ENCODE measurements around the gene POLD3.
A peak's percentile ranks its signal among the peaks of the same experiment; 100 is the strongest.
"Not testable (repeated sequence)": the region's sequence is repeated elsewhere in the genome, so short reads cannot be mapped to it uniquely, and the experiment has no call there.

The POLD3 gene

GRCh38 chr11:74583024-74583624 is 9.3 kb upstream of the POLD3 start:
- no peak for DNase-seq

GRCh38 chr11:74590492-74590891 is 1.9 kb upstream of the POLD3 start:
- not testable (repeated sequence) for DNase-seq

GRCh38 chr11:74592063-74592440 is 330 bp upstream of the POLD3 start:
- peak; percentile 58 for DNase-seq

- no peak for DNase-seq
Measured at GRCh38 chr11:74593463-74593862, 1.1 kb downstream of the POLD3 start.

- DNase-seq: no peak
Measured at GRCh38 chr11:74602637-74603556, 10.5 kb downstream of the POLD3 start.

DNA sequence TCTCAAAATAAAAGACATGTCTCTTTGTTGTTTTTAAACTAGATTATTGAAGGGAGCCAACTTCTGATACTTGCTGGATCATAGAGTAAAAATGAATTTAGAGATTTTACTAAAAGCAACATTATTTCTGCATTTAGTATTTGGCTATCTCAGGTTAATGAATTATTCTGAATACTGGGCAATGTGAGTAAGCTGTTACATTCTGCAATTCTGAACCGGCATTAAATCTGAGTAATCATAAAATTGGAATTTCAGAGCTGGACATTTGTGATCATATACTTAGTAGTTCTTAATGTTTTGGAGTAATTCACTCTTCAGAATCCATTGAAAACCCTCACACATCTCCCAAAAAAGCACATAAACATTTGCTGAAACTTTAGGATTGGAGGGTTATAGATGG is 11.5 kb downstream of the POLD3 start:
- DNase-seq: no peak

- DNase-seq: no peak
Measured at GRCh38 chr11:74604311-74604710, 11.9 kb downstream of the POLD3 start.

GRCh38 chr11:74605403-74605802 is 13.0 kb downstream of the POLD3 start:
- no peak for DNase-seq

DNA sequence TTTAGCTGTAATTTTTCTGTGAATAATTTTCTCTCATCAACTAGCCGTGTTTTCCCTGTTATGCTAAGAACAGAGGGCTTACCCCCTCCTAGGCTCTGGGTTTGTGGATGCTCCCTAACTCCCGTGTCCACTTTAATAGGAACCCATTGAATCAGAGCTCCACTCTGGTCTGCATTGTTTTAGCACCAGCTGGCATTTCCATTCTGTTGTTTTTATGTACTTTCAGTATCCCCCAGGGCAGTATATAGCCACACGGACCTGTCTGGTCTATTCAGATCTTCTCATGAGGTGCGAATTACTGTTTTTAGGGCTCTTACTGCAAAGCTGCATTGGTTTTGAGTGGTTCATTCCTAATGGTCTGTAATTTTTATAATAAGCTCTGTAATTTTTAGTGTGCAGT is 16.0 kb downstream of the POLD3 start:
- DNase-seq: peak; percentile 4

- DNase-seq: peak; percentile 14
Measured at GRCh38 chr11:74611369-74611861, 19.0 kb downstream of the POLD3 start.

DNA sequence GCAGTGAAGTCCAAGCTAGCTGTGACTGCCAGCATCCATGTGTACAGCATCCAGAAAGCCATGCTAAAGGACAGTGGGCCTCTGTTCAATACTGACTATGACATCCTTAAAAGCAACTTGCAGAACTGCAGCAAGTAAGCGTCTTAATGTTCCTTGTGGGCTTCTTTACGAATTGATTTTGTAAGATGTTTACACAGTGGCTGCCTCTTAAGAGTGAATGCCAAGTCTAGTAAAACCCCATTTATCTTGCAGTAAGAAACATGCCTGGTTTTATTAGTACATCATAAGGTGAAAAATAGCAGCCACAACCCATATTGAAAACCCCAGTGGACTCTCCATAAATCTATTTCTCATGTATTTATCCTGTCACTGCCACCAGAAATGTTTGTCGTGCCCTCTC is 20.5 kb downstream of the POLD3 start:
- no peak for DNase-seq

DNA sequence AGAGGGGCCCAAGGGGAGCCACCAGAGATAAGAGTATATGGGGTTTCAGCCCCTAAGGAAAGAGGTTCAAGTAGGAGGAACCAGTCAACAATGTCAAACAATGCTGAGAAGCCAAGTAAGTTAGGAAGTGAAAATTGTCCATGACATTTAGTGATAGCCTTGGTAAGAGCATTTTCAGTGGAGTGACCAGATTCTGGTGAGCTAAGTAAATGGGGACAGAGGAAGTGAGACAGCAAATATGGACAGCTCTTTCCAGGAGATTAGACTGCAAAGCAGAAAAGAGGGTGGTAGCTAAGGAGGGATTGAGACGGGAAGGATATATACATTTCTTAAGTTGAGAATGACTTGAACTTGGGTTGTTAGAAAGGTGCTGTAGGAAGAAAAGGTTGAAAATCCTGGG is 22.9 kb downstream of the POLD3 start:
- no peak for DNase-seq

DNA sequence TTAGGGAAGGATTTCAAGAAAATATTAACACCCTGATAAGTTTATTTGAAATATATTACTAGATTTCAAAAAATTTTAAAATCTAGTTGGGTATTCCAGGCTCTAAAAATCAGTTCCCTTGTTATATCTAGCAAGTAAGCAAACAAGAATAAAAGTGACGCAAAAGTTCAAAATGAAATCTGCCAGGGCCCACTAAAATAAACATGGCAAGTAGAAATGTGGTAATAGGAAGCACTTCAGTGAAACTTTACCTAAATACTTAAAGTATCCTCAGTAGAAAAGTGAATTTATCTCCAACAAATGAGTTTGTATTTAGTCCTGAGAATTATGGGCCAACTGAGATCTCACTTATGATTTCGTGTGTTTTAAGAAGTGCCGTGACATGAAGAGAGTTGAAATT is 23.6 kb downstream of the POLD3 start:
- no peak for DNase-seq

- DNase-seq: no peak
Measured at GRCh38 chr11:74620531-74620930, 28.1 kb downstream of the POLD3 start.

GRCh38 chr11:74626130-74626529 is 33.7 kb downstream of the POLD3 start:
- no peak for DNase-seq

DNA sequence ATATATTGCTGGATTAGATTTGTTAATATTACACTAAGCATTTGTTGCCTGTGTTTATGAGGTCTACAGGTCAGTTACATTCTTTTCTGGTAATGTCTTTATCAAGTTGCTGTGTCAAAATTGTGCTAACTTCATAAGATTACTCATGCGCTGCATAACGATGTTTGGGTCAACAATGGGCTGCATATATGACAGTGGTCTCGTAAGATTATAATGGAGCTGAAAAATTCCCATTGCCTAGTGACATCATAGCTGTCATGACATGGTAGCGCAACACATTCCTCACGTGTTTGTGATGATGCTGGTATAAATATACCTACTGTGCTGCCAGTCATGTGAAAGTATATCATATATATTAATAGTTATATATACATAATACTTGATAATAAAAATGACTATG is 34.2 kb downstream of the POLD3 start:
- no peak for DNase-seq

DNA sequence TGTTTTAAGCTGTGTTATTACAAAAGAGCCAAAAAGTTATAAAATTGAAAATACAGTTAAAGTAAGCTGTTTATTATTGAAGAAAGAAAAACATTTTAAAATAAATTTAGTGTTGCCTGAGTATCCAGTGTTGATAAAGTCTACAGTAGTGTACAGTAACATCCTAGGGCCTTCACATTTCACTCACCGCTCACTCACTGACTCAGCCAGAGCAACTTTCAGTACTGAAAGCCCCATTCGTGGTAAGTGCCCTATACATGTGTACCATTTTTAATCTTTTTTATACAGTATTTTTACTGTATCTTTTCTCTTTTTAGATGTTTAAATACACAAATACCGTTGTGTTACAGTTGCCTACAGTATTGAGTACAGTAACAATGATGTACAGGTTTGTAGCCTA is 35.0 kb downstream of the POLD3 start:
- DNase-seq: no peak

- DNase-seq: no peak
Measured at GRCh38 chr11:74630043-74630442, 37.7 kb downstream of the POLD3 start.

- no peak for DNase-seq
Measured at GRCh38 chr11:74633406-74634393, 41.3 kb downstream of the POLD3 start.

GRCh38 chr11:74634537-74634936 is 42.2 kb downstream of the POLD3 start:
- no peak for DNase-seq

DNA sequence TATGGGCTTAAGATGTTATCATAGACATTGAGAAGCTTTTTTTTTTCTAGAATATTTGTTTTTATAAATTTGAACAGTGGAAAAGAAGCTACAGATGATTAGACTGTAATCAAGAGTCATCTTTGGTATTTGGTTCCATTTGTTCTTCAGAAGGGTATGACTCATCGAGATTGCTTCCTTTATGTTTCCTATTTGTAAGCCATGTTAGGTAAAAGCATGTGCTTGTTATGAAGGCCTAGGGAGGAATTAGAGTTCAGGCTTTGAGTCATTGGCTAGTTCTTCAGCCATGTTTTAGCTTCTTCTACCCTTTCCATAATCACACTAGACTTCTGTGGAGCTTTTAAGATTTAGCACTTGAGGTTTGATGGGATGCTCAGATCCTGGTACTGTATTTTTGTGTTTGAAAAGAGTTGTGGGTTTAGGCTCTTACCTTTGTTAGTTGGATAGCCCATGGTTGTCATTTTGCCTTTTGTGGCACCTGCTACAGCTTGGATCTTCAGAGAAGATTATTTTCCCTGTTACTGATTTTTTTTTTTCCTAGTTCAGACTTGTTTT is 44.3 kb downstream of the POLD3 start:
- no peak for DNase-seq

DNA sequence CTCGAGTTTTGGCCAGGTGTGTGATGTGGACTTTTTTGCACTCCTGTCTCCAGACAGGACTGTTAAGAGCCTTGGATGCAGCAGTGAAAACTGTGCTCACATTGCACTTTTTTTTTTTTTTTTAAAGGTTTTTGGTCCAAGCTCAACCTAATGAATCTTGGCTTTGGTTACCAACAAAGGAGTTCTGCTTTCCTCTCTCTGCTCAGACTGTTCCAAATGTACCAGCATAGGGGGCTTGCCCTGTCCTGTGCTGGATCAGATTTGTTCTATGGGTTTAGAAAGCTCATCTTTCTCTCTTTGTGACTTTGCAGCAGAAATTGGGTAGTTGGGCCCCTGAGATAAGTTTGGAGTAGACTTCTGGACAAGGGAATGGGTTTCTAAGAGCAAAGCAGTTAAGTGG is 45.3 kb downstream of the POLD3 start:
- DNase-seq: no peak

- no peak for DNase-seq
Measured at GRCh38 chr11:74638869-74639268, 46.5 kb downstream of the POLD3 start.
